GM12891 (cell line): ENCODE data around the gene WDR49.

Experiments
- DNase-seq: peaks from one replicate; pipeline ENCODE4 v3.0.0; 2011; ENCODE audit warnings: low spot score; ENCODE audit not compliant: insufficient read length
- FAIRE-seq: peaks from 2 replicates; lab custom pipeline; 2011; peaks lifted over from hg19 to GRCh38; lab: Jason Lieb, UNC
- PAX5 ChIP-seq: IDR thresholded peaks from 2 replicates; pipeline ENCODE4 v1.6.1; 2011; ENCODE audit warnings: low read length, moderate library complexity, mild to moderate bottlenecking; ENCODE audit not compliant: insufficient read depth, severe bottlenecking
- POLR2A ChIP-seq: IDR thresholded peaks from 2 replicates; pipeline ENCODE4 v1.6.1; 2011; ENCODE audit warnings: low read depth, low read length, control low read depth
- POLR2AphosphoS5 ChIP-seq: IDR thresholded peaks from 2 replicates; pipeline ENCODE4 v1.6.1; 2011; ENCODE audit warnings: low read depth, low read length, control low read depth
- POU2F2 ChIP-seq: IDR thresholded peaks from 2 replicates; pipeline ENCODE4 v1.6.1; 2011; ENCODE audit warnings: low read depth, mild to moderate bottlenecking, control low read depth, low read length, moderate library complexity
- SPI1 ChIP-seq: IDR thresholded peaks from 2 replicates; pipeline ENCODE4 v1.6.1; 2011; ENCODE audit warnings: low read depth, low read length, control low read depth
- TAF1 ChIP-seq: IDR thresholded peaks from 2 replicates; pipeline ENCODE4 v1.6.1; 2011; ENCODE audit warnings: low read depth, low read length, control low read depth

The WDR49 gene

DNA sequence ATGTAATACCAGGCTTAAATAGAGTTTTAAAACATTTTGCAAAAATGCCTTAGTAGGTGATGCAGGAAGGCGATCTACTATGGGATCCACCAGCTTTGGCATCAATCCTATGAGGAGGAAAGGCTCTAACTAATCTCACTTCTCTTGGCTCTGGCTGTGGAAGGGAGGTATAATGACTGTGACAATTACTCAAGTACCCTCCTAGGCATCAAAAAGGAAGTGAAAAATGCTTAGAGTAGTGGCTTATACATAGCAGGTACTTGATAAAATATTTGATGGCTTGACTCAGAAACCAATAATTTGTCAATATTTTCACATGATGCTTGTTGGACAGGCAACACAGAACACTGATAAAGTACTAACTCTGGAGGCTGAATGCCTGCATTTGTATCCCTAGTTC is 145.8 kb downstream of the WDR49 start:
- DNase-seq (no peak), FAIRE-seq (no peak)
- TF ChIP-seq PAX5 (no peak), POU2F2 (no peak), TAF1 (no peak), SPI1 (peak; percentile 59)

DNA sequence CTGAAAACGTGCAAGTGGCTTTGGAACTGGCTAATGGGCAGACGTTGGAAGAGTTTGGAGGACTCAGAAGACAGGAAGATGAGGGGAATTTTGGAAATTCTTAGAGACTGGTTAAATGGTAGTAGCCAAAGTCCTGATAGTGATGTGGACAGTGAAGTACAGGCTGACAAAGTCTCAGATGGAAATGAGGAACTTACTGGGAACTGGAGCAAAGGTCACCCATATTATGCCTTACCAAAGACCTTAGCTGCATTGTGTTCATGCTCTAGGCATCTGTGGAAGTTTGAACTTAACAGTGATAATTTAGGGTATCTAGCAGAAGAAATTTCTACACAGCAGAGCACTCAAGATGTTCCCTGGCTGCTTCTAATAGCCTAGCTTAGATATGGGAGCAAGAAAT is 151.3 kb downstream of the WDR49 start:
- DNase-seq (no peak), FAIRE-seq (no peak)
- TF ChIP-seq PAX5 (no peak), POLR2AphosphoS5 (no peak), SPI1 (no peak), POU2F2 (no peak), TAF1 (no peak), POLR2A (no peak)

DNA sequence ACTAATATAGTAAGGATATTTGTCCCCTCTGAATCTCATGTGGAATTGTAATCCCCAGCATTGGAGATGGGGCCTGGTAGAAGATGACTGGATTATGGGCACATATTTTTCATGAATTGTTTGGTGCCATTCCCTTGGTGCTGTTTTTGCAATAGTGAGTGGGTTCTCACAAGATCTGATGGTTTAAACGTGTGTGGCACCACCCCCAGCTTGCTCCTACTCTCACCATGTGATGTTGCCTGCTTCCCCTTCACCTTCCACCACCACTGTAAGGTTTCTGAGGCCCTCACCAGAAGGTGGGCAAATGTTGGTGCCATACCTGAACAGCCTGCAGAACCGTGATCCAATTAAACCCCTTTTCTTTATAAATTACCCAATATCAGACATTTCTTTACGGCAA is 151.8 kb downstream of the WDR49 start:
- TF ChIP-seq TAF1 (no peak), POLR2AphosphoS5 (no peak), SPI1 (no peak), POLR2A (no peak), POU2F2 (no peak), PAX5 (no peak)
- FAIRE-seq (no peak), DNase-seq (no peak)

DNA sequence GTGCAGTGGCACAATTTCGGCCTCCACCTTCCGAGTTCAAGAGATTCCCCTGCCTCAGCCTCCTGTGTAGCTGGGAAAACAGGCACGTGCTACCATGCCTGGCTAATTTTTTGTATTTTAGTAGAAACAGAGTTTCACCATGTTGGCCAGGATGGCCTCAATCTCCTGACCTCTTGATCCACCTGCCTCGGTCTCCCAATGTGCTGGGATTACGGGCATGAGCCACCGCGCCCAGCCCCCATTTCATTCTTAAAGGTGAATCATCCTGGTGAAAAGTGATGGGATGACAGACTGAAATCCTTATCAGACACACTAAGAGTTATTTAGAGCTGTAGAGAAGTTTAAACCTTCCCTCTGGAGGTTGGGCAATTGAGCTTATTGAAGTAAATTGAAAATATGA is 155.8 kb downstream of the WDR49 start:
- no peak for FAIRE-seq
- TF ChIP-seq POU2F2 (no peak), POLR2A (no peak), SPI1 (no peak), PAX5 (no peak), TAF1 (no peak), POLR2AphosphoS5 (no peak)

DNA sequence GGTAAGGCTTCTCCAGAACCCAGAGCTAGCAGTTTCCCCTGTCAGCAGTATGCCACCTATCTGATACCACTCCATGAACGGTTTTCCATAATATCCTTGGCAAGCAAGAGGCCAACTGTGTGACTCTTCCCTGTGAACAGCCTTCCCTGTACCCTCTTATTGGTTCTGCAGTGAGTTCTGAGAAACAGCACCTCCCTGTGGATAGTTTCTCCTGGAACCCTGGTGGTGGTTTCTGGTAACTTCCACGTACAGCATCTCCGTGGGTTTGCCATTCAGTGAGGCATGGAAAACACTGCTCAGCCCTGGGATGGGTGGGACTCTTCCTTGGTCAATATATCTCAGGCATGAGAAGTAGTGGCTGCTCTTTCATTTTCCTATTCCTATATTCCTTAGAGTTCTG is 160.5 kb downstream of the WDR49 start:
- TF ChIP-seq POLR2A, result no peak
- no peak for TF ChIP-seq PAX5
- TF ChIP-seq SPI1, result no peak
- TF ChIP-seq POU2F2, result no peak
- TF ChIP-seq POLR2AphosphoS5, result no peak
- TF ChIP-seq TAF1, result no peak
- DNase-seq (no peak), FAIRE-seq (no peak)

More for the DNA sequence above, 155.8 kb downstream of the WDR49 start:
- DNase-seq, result no peak

DNA sequence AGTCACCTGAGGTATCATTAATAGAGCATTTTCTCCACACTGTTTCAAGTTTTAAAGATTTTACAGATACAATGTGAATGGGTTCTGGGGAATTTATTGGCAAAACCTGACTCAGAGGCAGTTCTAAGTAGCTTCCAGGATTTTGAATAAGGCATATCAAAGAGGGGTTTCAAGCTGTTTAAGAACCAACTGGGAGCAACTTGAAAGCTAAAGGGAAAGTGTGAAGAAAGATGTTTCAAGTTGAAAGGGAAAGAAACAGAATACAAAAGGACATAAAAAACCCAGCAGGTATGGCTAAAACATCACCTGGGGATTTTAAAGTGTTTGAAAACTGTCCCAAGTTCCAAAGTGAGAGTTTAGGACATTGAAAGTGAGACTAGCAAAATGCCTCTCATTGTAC is 162.1 kb downstream of the WDR49 start:
- no peak for TF ChIP-seq POLR2AphosphoS5
- DNase-seq (no peak), FAIRE-seq (no peak)

DNA sequence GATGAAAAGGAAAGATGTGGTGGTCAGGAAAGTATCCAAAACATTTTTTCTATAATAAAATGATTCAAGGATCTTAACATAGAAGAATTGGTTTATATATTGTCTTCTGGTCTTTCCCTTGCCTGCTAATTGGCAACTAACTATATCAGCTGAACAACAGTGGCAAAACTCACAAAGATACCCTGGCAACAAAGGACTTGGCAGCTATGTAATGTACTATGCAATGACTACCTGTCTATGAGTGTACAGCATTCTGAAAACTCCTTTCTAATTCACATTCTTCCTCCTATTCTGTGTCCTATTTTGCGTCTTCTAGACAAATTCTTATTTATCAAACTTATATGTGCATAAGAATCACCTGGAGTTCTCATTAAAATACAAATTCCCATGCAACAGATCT is 164.2 kb downstream of the WDR49 start:
- DNase-seq, result no peak
- TF ChIP-seq PAX5, result no peak
- no peak for FAIRE-seq

DNA sequence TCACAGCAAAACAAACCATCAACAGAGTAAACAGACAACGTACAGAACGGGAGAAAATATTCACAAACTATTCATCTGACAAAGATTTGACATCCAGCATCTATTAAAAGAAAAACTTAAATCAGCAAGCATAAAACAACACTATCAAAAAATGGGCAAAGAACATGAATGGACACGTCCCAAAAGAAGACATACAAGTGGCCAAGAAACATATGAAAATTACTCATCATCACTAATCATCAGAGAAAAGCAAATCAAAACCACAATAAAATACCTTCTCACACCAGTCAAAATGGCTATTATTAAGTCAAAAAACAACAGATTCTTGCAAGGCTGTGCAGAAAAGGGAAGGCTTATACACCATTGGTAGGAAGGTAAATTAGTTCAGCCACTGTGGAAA is 166.2 kb downstream of the WDR49 start:
- no peak for FAIRE-seq
- TF ChIP-seq PAX5, result no peak
- TF ChIP-seq POLR2A, result no peak
- TF ChIP-seq POLR2AphosphoS5, result no peak
- TF ChIP-seq POU2F2, result no peak
- TF ChIP-seq SPI1, result no peak
- TF ChIP-seq TAF1, result no peak
- no peak for DNase-seq

DNA sequence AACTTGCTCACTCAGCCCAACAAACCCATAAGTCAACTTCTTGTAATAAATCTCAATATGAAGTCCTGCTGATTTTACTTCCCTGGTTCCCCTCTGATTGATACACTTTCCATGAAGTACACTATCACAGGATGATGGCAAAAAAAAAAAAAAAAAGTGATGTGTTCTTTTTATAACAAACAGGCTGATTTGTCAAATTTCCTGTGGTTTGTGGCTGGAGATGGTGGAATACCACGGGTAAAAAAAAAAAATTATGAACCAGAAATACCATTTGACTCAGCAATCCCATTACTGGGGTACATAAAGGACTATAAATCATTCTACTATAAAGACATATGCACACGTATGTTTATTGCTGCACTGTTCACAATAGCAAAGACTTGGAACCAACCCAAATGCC is 169.2 kb downstream of the WDR49 start:
- no peak for FAIRE-seq

DNA sequence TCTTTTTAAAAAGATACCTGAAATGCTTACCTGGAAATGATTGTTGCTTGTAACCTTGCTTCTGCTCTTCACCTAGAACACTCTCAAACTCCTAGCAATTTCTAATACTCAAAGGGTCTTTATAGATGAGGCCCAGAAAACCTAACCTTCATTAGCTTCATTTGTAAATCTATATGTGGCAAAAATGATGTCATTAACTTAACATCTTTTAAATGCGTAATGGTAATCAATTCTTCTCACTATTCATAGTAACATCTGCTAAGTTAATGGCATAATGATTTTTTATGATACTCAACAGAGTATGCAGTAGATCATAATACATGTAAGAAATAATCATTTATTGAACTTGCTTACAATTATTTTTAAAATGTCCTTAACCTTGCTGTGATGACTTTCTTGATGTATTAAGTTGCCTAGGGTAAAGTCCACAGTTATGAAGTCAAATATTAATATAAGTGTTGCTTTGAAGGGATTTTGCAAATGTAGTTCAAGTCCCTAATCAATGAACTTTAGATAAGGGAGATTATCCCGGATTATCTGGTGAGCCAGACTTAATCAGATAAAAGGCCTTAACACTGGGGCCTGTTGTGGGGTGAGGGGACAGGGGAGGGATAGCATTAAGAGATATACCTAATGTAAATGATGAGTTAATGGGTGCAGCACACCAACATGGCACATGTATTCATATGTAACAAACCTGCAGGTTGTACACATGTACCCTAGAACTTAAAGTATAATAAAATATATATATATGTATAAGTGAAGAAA is 169.8 kb downstream of the WDR49 start:
- DNase-seq (no peak), FAIRE-seq (no peak)
- no peak for TF ChIP-seq PAX5
- no peak for TF ChIP-seq POLR2A
- no peak for TF ChIP-seq TAF1
- no peak for TF ChIP-seq POU2F2
- no peak for TF ChIP-seq SPI1
- no peak for TF ChIP-seq POLR2AphosphoS5

More for the DNA sequence above, 169.2 kb downstream of the WDR49 start:
- DNase-seq, result no peak
- TF ChIP-seq PAX5, result no peak
- no peak for TF ChIP-seq SPI1
- no peak for TF ChIP-seq POLR2A
- TF ChIP-seq POU2F2, result no peak
- TF ChIP-seq TAF1, result no peak
- TF ChIP-seq POLR2AphosphoS5, result no peak

DNA sequence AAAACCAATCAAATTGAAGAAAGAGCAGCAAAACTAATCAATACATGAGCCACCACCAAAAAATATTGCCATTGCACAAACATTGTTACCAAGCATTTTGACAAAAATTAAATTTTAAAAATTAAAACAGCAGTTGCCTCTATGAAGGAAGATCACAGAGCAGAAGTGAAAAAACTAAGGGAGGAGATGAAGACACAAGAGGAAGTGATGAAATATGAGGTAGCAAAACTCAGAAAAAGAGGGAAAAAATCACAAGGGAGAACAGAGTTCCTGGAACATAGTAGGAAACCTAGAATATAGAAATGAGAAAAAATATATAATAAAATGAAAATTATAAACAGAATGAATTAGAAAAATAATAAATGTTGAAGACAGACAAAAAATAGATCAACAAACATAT is 172.6 kb downstream of the WDR49 start:
- no peak for FAIRE-seq
- TF ChIP-seq POLR2AphosphoS5 (no peak), POLR2A (no peak), TAF1 (no peak), SPI1 (no peak), POU2F2 (no peak), PAX5 (no peak)
- no peak for DNase-seq

DNA sequence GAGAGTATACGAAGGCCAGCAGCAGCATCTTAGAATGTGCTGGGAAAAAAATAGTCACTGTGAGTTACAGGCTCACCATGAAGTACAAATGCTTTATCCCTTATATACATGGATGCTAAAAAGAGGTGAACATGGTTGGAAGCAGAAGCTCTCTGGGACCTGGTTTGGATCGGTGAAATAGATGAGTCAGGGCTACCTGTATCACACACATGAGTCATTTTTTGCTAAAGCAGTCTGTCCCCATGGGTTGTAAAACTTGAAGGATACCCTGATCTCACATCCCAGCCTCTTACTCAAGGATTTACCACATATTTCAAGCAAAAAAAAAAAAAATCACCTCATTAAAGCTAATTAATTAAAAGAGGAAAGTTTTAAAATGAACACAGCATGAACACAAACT is 173.0 kb downstream of the WDR49 start:
- DNase-seq, result no peak
- FAIRE-seq, result no peak
- TF ChIP-seq PAX5 (no peak), SPI1 (no peak), POU2F2 (no peak), POLR2A (no peak), POLR2AphosphoS5 (no peak), TAF1 (no peak)
